Natural killer cell (primary cell): Measurements from ENCODE around the gene SMAD3. TPM values are rescaled to one million over a fixed set of nuclear protein-coding genes. Genes with fewer than 3 reads are reported as not detected.

Experiments
- ATAC-seq, 3 donors: fragments of 150-1000 bp in 2 of 3; fragments of 200-7000 bp in 1 of 3; cut with Tn5 transposase; 1 replicate in 1 of 3; 2 replicates in 2 of 3; pipeline ENCODE4 v1.10.0; 2021; ENCODE audit warnings: mild to moderate bottlenecking in 2 of 3, moderate library complexity in 2 of 3
- DNase-seq, 2 donors: peaks; one replicate each; pipeline versions ENCODE4 v3.0.0 to v3.0.0-alpha.2; 2013 to 2021; ENCODE audit warnings: mixed read lengths in 1 of 2
- H3K27ac ChIP-seq: one replicate; pipeline ENCODE4 v1.5.1; 2013; ENCODE audit warnings: mild to moderate bottlenecking, low read length
- H3K27me3 ChIP-seq: one replicate; pipeline ENCODE4 v1.6.1; 2013; ENCODE audit warnings: low read length; ENCODE audit not compliant: control insufficient read depth, insufficient read depth
- H3K36me3 ChIP-seq: one replicate; pipeline ENCODE4 v1.6.1; 2013; ENCODE audit warnings: low read length; ENCODE audit not compliant: control insufficient read depth, insufficient read depth
- H3K4me1 ChIP-seq: one replicate; pipeline ENCODE4 v1.6.1; 2013; ENCODE audit warnings: low read length; ENCODE audit not compliant: control insufficient read depth, insufficient read depth
- H3K4me3 ChIP-seq: one replicate; pipeline ENCODE4 v1.5.1; 2013; ENCODE audit warnings: low read length
- H3K9me3 ChIP-seq: one replicate; pipeline ENCODE4 v1.6.1; 2013; ENCODE audit warnings: low read length; ENCODE audit not compliant: control insufficient read depth, insufficient read depth
- H3K27ac Mint-ChIP-seq, 2 donors: one replicate each; pipeline ENCODE4 v1.8.0; 2022; ENCODE audit warnings: mild to moderate bottlenecking in 2 of 2, mixed read lengths in 2 of 2, moderate library complexity in 1 of 2
- H3K27me3 Mint-ChIP-seq, 2 donors: one replicate each; pipeline ENCODE4 v1.8.0; 2022; ENCODE audit warnings: low read depth in 2 of 2, mixed read lengths in 2 of 2
- H3K36me3 Mint-ChIP-seq: one replicate; pipeline ENCODE4 v1.8.0; 2022; ENCODE audit warnings: mixed read lengths
- H3K4me1 Mint-ChIP-seq, 2 donors: one replicate each; pipeline ENCODE4 v1.8.0; 2022; ENCODE audit warnings: mixed read lengths in 2 of 2
- H3K4me3 Mint-ChIP-seq: one replicate; pipeline ENCODE4 v1.8.0; 2022; ENCODE audit warnings: mild to moderate bottlenecking, moderate library complexity, mixed read lengths
- H3K9me3 Mint-ChIP-seq, 2 donors: one replicate each; pipeline ENCODE4 v1.8.0; 2022; ENCODE audit warnings: mixed read lengths in 2 of 2
- CTCF ChIP-seq: fragments of 200-600 bp; IDR thresholded peaks from one replicate; pipeline ENCODE4 v1.8.0; 2022; ENCODE audit warnings: antibody characterized with exemption
- WGBS: methylation state at CpG from one replicate; pipeline ENCODE4 v1.1.7; 2013; ENCODE audit warnings: missing lambda C conversion rate; ENCODE audit not compliant: insufficient coverage; 5-methylcytosine and 5-hydroxymethylcytosine counted together
- intact Hi-C: fragments of 100-400 bp; cut with micrococcal nuclease; formaldehyde crosslinking; loops from one replicate; pipeline ENCODE4 v1.14.2; 2022
- total RNA-seq, 4 donors: library from RNA; stranded (reverse); fragments of 120-200 nt in 1 of 4; gene quantifications; one replicate each; pipeline versions ENCODE4 v1.2.3 to v1.2.4, GENCODE V29; 2013 to 2022

SMAD3 gene
- total RNA-seq, 3 donors from 2014 or later (not counting 1 experiment from before 2014, with no cell fraction given) = 47.1 to 72.6 (median 63.0) TPM

GRCh38 chr15:67051088-67052045, 14.0 kb upstream of the SMAD3 start:
- WGBS = 96% methylated on average over 6 of the region's 6 CpGs
- H3K9me3 ChIP-seq = no peaks in the 10 kb centered on the region
- H3K27ac ChIP-seq = no peak overlapping the region
- Mint-ChIP-seq H3K4me3 (no peak overlapping the region), H3K27ac (no peak overlapping the region), H3K4me1 (peaks cover 14 to 17% of the 10 kb centered on the region in 2 donors), H3K9me3 (no peaks in the 10 kb centered on the region), H3K36me3 (no peaks in the 10 kb centered on the region), H3K27me3 (peaks cover 0 to 3% of the 10 kb centered on the region in 2 donors)
- no peak overlapping the region for H3K4me3 ChIP-seq
- ATAC-seq = no peak
- no peaks in the 10 kb centered on the region for H3K36me3 ChIP-seq
- H3K27me3 ChIP-seq = no peaks in the 10 kb centered on the region
- no peak for TF ChIP-seq CTCF
- intact Hi-C loops = no loop called here
- H3K4me1 ChIP-seq = peaks cover 17% of the 10 kb centered on the region
- DNase-seq = no peak

GRCh38 chr15:67054676-67055075, 10.7 kb upstream of the SMAD3 start:
- H3K4me1 Mint-ChIP-seq = peaks cover 20 to 21% of the 10 kb centered on the region in 2 donors
- intact Hi-C loops = no loop called here
- no peak for TF ChIP-seq CTCF
- no peaks in the 10 kb centered on the region for H3K36me3 Mint-ChIP-seq
- no peak overlapping the region for H3K27ac ChIP-seq
- peak overlapping the region in 1 of 2 donors; percentile 19 for H3K27ac Mint-ChIP-seq
- no peaks in the 10 kb centered on the region for H3K9me3 Mint-ChIP-seq
- no peaks in the 10 kb centered on the region for H3K27me3 Mint-ChIP-seq
- no peak overlapping the region for H3K4me3 ChIP-seq
- H3K36me3 ChIP-seq = no peaks in the 10 kb centered on the region
- no peaks in the 10 kb centered on the region for H3K9me3 ChIP-seq
- ATAC-seq = no peak
- no peak overlapping the region for H3K4me3 Mint-ChIP-seq
- WGBS = 95% methylated on average over 5 of the region's 5 CpGs
- H3K27me3 ChIP-seq = no peaks in the 10 kb centered on the region
- H3K4me1 ChIP-seq = peaks cover 21% of the 10 kb centered on the region
- DNase-seq = no peak

- no peak for DNase-seq
- Histone ChIP-seq H3K27ac (no peak overlapping the region), H3K9me3 (no peaks in the 10 kb centered on the region), H3K36me3 (no peaks in the 10 kb centered on the region), H3K27me3 (no peaks in the 10 kb centered on the region), H3K4me3 (no peak overlapping the region), H3K4me1 (peaks cover 23% of the 10 kb centered on the region)
- TF ChIP-seq CTCF = no peak
- no peaks in the 10 kb centered on the region for H3K27me3 Mint-ChIP-seq
- intact Hi-C loops = no loop called here
- peaks cover 21 to 25% of the 10 kb centered on the region in 2 donors for H3K4me1 Mint-ChIP-seq
- H3K27ac Mint-ChIP-seq = no peak overlapping the region
- no peaks in the 10 kb centered on the region for H3K36me3 Mint-ChIP-seq
- no peak for ATAC-seq
- 91% methylated on average over 6 of the region's 6 CpGs for WGBS
- no peak overlapping the region for H3K4me3 Mint-ChIP-seq
- no peaks in the 10 kb centered on the region for H3K9me3 Mint-ChIP-seq
Measured at GRCh38 chr15:67059127-67059553, 6.3 kb upstream of the SMAD3 start.
